HTR-8/SVneo (cell line): Measurements from ENCODE around the gene YKT6.
"Not testable (repeated sequence)": the region's sequence is repeated elsewhere in the genome, so short reads cannot be mapped to it uniquely, and the experiment has no call there.

Experiments
- DNase-seq: peaks from one replicate; pipeline ENCODE4 v3.0.0; 2011; ENCODE audit warnings: low spot score, mixed read lengths; ENCODE audit not compliant: insufficient read length
- FAIRE-seq: peaks from 2 replicates; lab custom pipeline; 2011; peaks lifted over from hg19 to GRCh38; lab: Jason Lieb, UNC

YKT6 gene

GRCh38 chr7:44171901-44172300, 28.9 kb upstream of the YKT6 start:
- FAIRE-seq, DNase-seq: not testable (repeated sequence)

DNA sequence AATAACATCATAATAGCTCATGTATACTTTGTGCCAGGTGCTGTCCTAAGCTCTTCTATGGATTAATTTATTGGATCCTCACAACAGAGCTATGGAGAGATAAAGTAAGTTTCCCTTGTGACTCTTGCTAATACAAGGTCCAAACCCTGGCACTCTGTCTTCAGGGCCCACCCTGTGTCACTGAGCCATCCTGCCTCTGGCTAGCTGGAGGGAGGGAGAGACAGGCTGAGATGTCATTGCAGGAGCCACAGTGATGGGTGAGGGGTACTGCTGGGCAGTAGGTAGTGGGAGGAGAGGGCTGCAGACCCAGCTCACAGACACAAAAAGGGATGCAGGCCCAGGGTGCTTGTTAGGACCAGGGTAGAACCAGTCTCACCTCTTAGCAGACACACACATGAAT, 28.4 kb upstream of the YKT6 start:
- DNase-seq (no peak), FAIRE-seq (no peak)

- FAIRE-seq (no peak), DNase-seq (no peak)
These were observed 27.9 kb upstream of the YKT6 start for GRCh38 chr7:44172803-44173424.

- DNase-seq (no peak), FAIRE-seq (no peak)
These were observed 26.7 kb upstream of the YKT6 start for GRCh38 chr7:44173911-44174693.

DNA sequence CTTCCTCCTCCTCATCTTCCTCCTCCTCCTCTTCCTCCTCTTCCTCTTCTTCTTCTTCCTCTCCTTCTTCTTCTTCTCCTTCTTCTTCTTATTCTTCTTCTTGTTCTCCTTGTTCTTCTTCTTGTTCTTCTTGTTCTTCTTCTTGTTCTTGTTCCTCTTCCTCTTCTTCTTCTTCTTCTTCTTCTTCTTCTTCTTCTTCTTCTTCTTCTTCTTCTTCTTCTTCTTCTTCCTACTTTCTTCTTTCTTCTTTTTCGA, 26.2 kb upstream of the YKT6 start:
- not testable (repeated sequence) for FAIRE-seq, DNase-seq

DNA sequence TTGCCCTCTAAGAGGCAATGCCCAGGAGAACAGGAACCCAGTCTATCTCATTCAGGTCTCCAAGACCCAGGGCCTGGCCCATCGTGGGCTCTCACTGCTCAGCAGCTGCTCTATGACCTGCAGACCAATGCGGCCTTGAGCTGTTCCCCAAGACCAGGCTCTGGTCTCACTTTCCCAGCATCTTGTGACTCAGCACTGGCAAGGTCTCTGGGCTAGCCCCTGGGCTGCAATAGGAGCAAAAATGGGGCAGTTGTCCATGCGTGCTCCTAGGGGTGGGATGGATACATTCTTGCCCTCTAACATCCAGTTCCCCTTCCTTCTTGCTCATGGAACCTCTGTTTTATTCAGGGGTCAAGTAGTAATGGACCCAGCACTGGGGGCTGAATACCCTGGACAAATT, 25.0 kb upstream of the YKT6 start:
- DNase-seq (no peak), FAIRE-seq (no peak)

- FAIRE-seq (no peak), DNase-seq (no peak)
These were observed 24.3 kb upstream of the YKT6 start for GRCh38 chr7:44176486-44176885.

GRCh38 chr7:44177570-44178131, 23.1 kb upstream of the YKT6 start:
- FAIRE-seq (no peak), DNase-seq (no peak)

DNA sequence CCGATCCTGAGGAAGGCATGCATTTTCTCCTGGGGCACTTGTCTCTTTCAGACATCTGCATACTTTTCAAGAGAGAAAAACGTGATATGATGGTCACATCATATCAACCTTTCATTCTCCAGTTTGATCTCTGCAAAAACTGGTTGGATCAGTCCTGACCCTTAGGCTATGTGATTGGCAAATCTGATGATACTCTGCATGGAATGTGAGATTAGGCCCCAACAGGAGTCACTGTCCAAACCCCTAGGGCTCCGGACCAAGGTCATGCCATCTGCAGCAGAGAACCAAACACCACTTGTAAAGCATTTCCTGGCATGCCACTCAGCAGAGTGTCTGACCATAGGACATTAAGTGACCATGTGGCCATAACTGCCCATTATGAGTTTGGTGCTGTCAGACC, 20.1 kb upstream of the YKT6 start:
- FAIRE-seq (no peak), DNase-seq (no peak)

DNA sequence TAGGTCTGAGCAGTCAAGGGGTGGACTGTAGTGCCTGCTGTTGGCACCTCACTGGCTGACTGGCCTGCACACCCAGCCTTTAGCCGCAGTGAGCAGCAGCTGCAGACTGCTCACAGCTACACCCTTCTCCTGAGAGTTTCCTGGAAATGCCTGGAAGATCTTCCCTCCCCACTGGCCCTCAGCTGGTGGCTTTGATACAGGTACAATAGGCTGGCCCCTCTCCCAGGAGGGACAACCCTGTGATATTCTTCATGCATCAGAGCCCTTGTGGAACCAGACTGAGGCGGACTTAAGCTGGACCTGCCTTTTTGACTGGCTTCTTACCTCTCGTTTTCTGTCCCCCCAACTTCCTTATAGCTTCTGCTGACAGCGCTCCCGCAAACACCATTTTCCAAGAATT, 18.0 kb upstream of the YKT6 start:
- FAIRE-seq (no peak), DNase-seq (no peak)

GRCh38 chr7:44183386-44183785, 17.4 kb upstream of the YKT6 start:
- DNase-seq, result no peak
- no peak for FAIRE-seq

- FAIRE-seq (peak; percentile 94), DNase-seq (peak; percentile 71)
These were observed 16.4 kb upstream of the YKT6 start for GRCh38 chr7:44184206-44184872.

DNA sequence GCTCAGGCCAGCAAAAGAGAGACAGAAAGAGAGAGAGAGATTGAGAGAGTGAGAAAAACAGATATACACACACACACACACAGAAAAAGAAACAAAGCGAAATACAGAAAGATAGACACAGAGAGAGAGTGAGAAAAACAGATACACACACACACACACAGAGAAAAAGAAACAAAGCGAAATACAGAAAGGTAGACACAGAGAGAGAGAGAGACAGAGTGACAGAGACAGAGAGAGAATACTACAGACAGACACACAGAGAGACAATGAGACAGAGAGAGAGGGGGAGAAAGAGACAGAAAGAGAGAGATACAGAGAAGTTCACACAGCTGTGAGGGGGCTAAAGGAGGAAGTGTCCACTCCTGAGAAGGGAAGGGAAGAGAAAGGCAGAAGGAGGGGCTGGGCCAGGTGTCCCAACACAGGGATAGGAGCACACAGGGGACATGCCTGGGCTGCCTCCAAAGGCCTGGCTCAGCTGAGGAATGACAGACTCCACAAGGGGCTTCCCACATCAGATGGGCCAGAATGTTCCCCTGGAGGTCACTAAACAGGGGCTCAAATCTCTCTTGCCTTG, 15.8 kb upstream of the YKT6 start:
- no peak for FAIRE-seq
- no peak for DNase-seq

DNA sequence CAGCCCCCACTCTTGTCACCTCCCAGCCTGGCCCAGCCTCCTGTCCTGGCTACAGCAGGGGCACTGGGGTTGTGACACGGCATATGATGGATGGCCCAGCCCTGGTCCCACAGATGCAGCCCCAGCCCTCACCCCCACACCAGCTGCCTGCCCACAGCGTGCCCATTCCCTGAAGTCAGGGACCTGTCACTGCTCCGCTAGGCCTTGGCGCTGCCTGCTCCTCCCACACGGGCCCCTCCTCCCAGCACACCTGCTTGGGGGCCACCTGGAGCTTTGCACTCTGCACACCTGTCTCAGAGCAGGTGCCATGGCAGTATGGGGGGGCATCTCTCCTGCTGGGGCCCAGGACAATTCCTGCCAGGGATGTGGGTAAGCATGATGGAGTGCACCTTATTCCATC, 15.0 kb upstream of the YKT6 start:
- no peak for DNase-seq
- no peak for FAIRE-seq

GRCh38 chr7:44186736-44187135, 14.0 kb upstream of the YKT6 start:
- DNase-seq (no peak), FAIRE-seq (no peak)

- FAIRE-seq (no peak), DNase-seq (no peak)
These were observed 13.0 kb upstream of the YKT6 start for GRCh38 chr7:44187636-44188416.

DNA sequence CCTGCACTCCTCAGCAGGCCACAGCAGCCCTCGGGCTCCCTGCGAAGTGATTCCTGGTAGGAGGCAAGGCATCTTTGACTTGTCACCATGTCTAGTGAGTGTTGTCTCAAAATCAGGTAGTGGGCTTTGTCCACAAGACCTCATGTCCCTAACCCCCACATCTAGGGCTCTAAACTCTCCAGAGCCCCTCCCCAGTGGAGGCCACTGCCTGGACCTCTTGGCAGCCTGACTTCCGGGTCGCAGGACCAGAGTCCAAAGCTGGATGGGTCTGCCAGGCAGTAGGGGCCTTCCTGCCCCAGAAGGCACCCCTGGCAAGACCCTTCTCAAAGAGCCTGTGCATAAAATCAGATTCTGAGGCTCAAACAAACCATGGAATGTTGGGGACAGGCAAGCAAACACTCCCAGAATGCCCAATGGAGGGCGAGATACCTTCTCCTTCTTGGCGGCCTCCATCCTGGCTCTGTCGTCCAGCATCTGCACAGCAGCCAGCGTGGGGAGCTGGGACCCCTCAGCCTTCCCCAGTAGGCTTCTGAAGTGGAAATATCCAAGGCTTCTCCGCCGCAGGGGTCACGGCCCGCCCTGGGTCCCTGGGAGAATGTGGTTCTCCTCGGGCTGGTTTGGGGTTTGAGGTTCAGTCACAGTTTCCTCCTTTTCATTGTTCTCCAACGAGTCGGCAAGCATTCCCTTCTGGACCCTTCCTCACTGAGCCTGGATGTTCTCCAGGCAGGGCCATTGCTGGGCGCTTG, 12.1 kb upstream of the YKT6 start:
- DNase-seq, result no peak
- FAIRE-seq, result no peak

DNA sequence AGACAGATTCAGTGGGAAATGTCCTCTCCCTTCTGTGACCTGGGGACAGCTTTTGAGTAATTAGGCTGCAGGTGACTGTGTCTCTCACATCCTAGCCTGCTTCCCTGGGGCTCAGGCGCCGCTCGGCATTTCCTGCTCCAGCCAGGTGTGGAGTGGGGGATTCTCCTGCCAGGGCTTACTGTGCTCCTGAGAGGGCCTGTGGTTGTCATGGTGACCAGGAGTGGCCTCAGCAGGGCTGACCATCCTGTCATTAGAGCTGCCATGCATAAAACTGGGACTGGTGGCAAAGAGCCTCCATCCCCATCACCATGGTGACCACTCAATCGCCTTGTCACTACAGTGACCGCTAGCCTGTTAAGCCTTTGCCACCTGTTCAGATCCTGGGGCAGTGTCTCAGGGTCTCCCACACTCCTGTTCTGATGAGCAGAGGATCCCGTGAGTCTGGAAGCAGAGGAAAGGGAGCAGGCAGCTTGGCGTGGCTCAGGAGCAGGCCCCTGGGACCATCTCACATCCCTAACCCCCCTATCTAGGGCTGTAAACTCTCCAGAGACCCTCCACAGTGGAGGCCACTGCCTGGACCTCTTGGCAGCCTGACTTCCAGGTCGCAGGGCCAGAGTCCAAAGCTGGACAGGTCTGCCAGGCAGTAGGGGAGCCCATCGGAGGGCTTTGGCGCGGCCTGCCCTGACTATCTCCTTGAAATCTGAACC, 11.3 kb upstream of the YKT6 start, which contains the start of gene GCK:
TSS of gene GCK (minus strand) at position 154 of the 707 bp plus-strand sequence. CDS start 486 bp downstream, outside the sequence.
- DNase-seq, result no peak
- no peak for FAIRE-seq
